HepG2 (cell line): ENCODE measurements around the gene FARSB. TPM values are rescaled to one million over a fixed set of nuclear protein-coding genes. Genes with fewer than 3 reads are reported as not detected.

ENCODE experiments used
- POLR2AphosphoS2 ChIP-seq: IDR thresholded peaks from 2 replicates; pipeline ENCODE4 v1.6.1; 2011; ENCODE audit warnings: low read depth, low read length, improper control_type of control experiment
- THRA ChIP-seq: sonication (generic); formaldehyde crosslinking; IDR thresholded peaks from 2 replicates; pipeline ENCODE4 v1.4.0; 2020; ENCODE audit warnings: missing genetic modification reagents, borderline replicate concordance
- ZBTB3 ChIP-seq: sonication (generic); formaldehyde crosslinking; IDR thresholded peaks from 2 replicates; pipeline ENCODE4 v1.4.0; 2020; ENCODE audit warnings: low read depth, mild to moderate bottlenecking, moderate library complexity, missing genetic modification reagents, borderline replicate concordance
- ZFP36L1 ChIP-seq: sonication (generic); formaldehyde crosslinking; IDR thresholded peaks from 2 replicates; pipeline ENCODE4 v1.8.0; 2022; ENCODE audit warnings: mild to moderate bottlenecking, missing genetic modification reagents, moderate library complexity
- ZNF12 ChIP-seq: sonication (generic); formaldehyde crosslinking; IDR thresholded peaks from 2 replicates; pipeline ENCODE4 v1.5.0; 2020; ENCODE audit warnings: missing genetic modification reagents
- ZNF318 ChIP-seq: sonication (generic); formaldehyde crosslinking; IDR thresholded peaks from 2 replicates; pipeline ENCODE4 v1.4.0; 2020; ENCODE audit warnings: mild to moderate bottlenecking, missing genetic modification reagents
- ZNF710 ChIP-seq: sonication (generic); formaldehyde crosslinking; IDR thresholded peaks from 2 replicates; pipeline ENCODE4 v1.5.0; 2020; ENCODE audit warnings: mild to moderate bottlenecking, missing genetic modification reagents, borderline replicate concordance
- ZNF776 ChIP-seq: sonication (generic); formaldehyde crosslinking; IDR thresholded peaks from 2 replicates; pipeline ENCODE4 v1.4.0; 2020; ENCODE audit warnings: mild to moderate bottlenecking, missing genetic modification reagents
- polyA plus RNA-seq, 8 experiments: library from polyadenylated mRNA; depleted of rRNA in 3 of 8; stranded (reverse) in 7 of 8; unstranded in 1 of 8; fragments of >200 nt; fragmentation: Illumina TruSeq in 4 of 8; extraction: Trizol in 4 of 8; gene quantifications; 2 replicates each; pipeline versions ENCODE4 v1.2.1 to v1.2.3, GENCODE V29; 2011 to 2016; ENCODE audit warnings: low read depth in 4 of 8, missing spikeins in 1 of 8, mixed read lengths in 1 of 8; ENCODE audit not compliant: insufficient read depth in 1 of 8
- total RNA-seq, 5 experiments: library from RNA; depleted of rRNA; stranded (reverse); fragments of >200 nt; fragmentation: Illumina TruSeq; extraction: Trizol; gene quantifications; 2 replicates each; pipeline ENCODE4 v1.2.3, GENCODE V29; 2016; ENCODE audit warnings: low read depth in 1 of 5
- TF ChIP-seq, protein P1 (sequence below): IDR thresholded peaks from 2 replicates; pipeline ENCODE4 v1.6.1; 2016; ENCODE audit warnings: low read depth

The FARSB gene
- total and polyA plus RNA-seq, 2 of the 13 experiments (the other 11 are each of a cell fraction or from before 2014, with no cell fraction given): 23.3 to 45.9 TPM

DNA sequence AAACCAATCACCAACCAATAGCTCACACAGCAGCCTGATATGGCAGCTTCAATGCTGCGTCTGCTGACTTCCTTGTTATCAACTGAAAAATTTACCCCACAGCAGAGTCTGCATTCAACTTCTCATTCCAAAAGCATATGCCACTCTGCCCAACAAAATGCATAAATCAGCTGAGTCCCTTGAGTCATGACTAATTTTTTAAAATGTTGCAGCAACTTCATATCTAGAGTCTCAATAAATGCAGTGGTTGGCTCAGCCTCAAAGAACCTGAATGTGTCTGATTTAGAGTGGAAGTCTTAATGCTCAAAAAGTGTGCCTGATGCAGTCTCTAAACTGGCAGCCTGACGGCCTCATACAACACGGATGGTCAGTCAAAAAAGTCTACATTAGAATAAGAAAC is 46.5 kb downstream of the FARSB start (continued):
- TF ChIP-seq POLR2AphosphoS2 (no peak), ZNF710 (CRISPR knock-in tag) (no peak), ZBTB3 (no peak), ZNF776 (CRISPR knock-in tag) (no peak), THRA (no peak), ZNF12 (CRISPR knock-in tag) (no peak), ZFP36L1 (no peak), ZNF318 (no peak)
- TF ChIP-seq, protein P1, sequence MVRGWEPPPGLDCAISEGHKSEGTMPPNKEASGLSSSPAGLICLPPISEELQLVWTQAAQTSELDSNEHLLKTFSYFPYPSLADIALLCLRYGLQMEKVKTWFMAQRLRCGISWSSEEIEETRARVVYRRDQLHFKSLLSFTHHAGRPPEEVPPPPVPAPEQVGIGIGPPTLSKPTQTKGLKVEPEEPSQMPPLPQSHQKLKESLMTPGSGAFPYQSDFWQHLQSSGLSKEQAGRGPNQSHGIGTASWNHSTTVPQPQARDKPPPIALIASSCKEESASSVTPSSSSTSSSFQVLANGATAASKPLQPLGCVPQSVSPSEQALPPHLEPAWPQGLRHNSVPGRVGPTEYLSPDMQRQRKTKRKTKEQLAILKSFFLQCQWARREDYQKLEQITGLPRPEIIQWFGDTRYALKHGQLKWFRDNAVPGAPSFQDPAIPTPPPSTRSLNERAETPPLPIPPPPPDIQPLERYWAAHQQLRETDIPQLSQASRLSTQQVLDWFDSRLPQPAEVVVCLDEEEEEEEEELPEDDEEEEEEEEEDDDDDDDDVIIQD (CRISPR knock-in tag): no peak
